GM23338 (cell line): ENCODE measurements around the gene CAPN15. TPM values are rescaled to one million over a fixed set of nuclear protein-coding genes. Genes with fewer than 3 reads are reported as not detected.

Source experiments
- ATAC-seq: fragments of 200-7000 bp; cut with Tn5 transposase; 3 replicates; pipeline ENCODE4 v1.9.1; 2020
- DNase-seq: peaks from one replicate; pipeline ENCODE4 v3.0.0-alpha.2; 2015; ENCODE audit warnings: low spot score
- H2AFZ ChIP-seq: fragments of 200-600 bp; sonication (generic); 2 replicates; pipeline ENCODE4 v1.8.0; 2016; ENCODE audit warnings: antibody characterized with exemption, mild to moderate bottlenecking, moderate library complexity
- H3F3A ChIP-seq: fragments of 200-600 bp; sonication (generic); replicated peaks from 2 replicates; pipeline ENCODE4 v1.8.0; 2017; ENCODE audit warnings: antibody characterized with exemption, mixed run types, low read depth
- H3K27ac ChIP-seq: fragments of 200-600 bp; sonication (generic); 2 replicates; pipeline ENCODE4 v1.6.1; 2016; ENCODE audit warnings: low read depth
- H3K27me3 ChIP-seq: fragments of 200-600 bp; sonication (generic); 2 replicates; pipeline ENCODE4 v1.8.0; 2016; ENCODE audit warnings: mild to moderate bottlenecking, mixed run types, moderate library complexity; ENCODE audit not compliant: insufficient read depth
- H3K36me3 ChIP-seq: fragments of 200-600 bp; sonication (generic); 2 replicates; pipeline ENCODE4 v1.8.0; 2016; ENCODE audit warnings: mild to moderate bottlenecking; ENCODE audit not compliant: insufficient read depth
- H3K4me1 ChIP-seq: fragments of 200-600 bp; sonication (generic); 2 replicates; pipeline ENCODE4 v1.8.0; 2016; ENCODE audit warnings: mild to moderate bottlenecking, moderate library complexity; ENCODE audit not compliant: insufficient read depth
- H3K4me2 ChIP-seq: fragments of 200-600 bp; sonication (generic); 2 replicates; pipeline ENCODE4 v1.7.1; 2017; ENCODE audit warnings: mixed run types
- H3K4me3 ChIP-seq: fragments of 200-600 bp; sonication (generic); 2 replicates; pipeline ENCODE4 v1.6.1; 2016; ENCODE audit warnings: mixed run types
- H3K79me2 ChIP-seq: fragments of 200-600 bp; sonication (generic); replicated peaks from 2 replicates; pipeline ENCODE4 v1.8.0; 2017; ENCODE audit warnings: mild to moderate bottlenecking; ENCODE audit not compliant: insufficient read depth
- H3K9me2 ChIP-seq: fragments of 200-600 bp; sonication (generic); 2 replicates; pipeline ENCODE4 v1.8.0; 2017; ENCODE audit not compliant: insufficient read depth
- H4K20me1 ChIP-seq: fragments of 200-600 bp; sonication (generic); replicated peaks from 2 replicates; pipeline ENCODE4 v1.8.0; 2017; ENCODE audit warnings: mild to moderate bottlenecking; ENCODE audit not compliant: insufficient read depth
- H3K27ac Mint-ChIP-seq: 2 replicates; pipeline ENCODE4 v1.8.0; 2020; ENCODE audit warnings: inconsistent platforms, mild to moderate bottlenecking, moderate library complexity, mixed read lengths
- H3K27me3 Mint-ChIP-seq: 3 replicates; pipeline ENCODE4 v1.8.0; 2022; ENCODE audit warnings: low read depth, mild to moderate bottlenecking, moderate library complexity, mixed read lengths, inconsistent platforms; ENCODE audit not compliant: insufficient read depth, poor library complexity
- H3K36me3 Mint-ChIP-seq: 3 replicates; pipeline ENCODE4 v1.8.0; 2021; ENCODE audit warnings: low read depth, mild to moderate bottlenecking, inconsistent platforms, moderate library complexity, mixed read lengths
- H3K4me1 Mint-ChIP-seq: 3 replicates; pipeline ENCODE4 v1.8.0; 2020; ENCODE audit warnings: mild to moderate bottlenecking, inconsistent platforms, mixed read lengths
- H3K4me3 Mint-ChIP-seq: 3 replicates; pipeline ENCODE4 v1.8.0; 2021; ENCODE audit warnings: moderate library complexity, mild to moderate bottlenecking, inconsistent platforms, mixed read lengths
- H3K9me3 Mint-ChIP-seq: 3 replicates; pipeline ENCODE4 v1.8.0; 2020; ENCODE audit warnings: moderate library complexity, mild to moderate bottlenecking, inconsistent platforms, mixed read lengths
- CREB1 ChIP-seq: fragments of 250-450 bp; sonication (Bioruptor Pico); IDR thresholded peaks from 2 replicates; pipeline ENCODE4 v1.5.0; 2020; ENCODE audit warnings: low read depth, mild to moderate bottlenecking, moderate library complexity
- CTCF ChIP-seq, 2 experiments: fragments of 200-600 bp in 1 of 2; sonication (generic) in 1 of 2; conservative IDR thresholded peaks; 2 replicates each; pipeline versions ENCODE4 v1.5.1 to v1.6.1; 2016 to 2017; ENCODE audit warnings: antibody characterized with exemption in 2 of 2, low read depth in 2 of 2, mild to moderate bottlenecking in 2 of 2, moderate library complexity in 1 of 2
- ETS1 ChIP-seq: IDR thresholded peaks from 2 replicates; pipeline ENCODE4 v1.6.1; 2016; ENCODE audit warnings: antibody characterized with exemption
- EZH2 ChIP-seq: fragments of 200-600 bp; sonication (generic); IDR thresholded peaks from one replicate; pipeline ENCODE4 v1.8.0; 2017; ENCODE audit warnings: antibody characterized with exemption, mild to moderate bottlenecking, low read depth; ENCODE audit not compliant: unreplicated experiment
- EZH2phosphoT487 ChIP-seq: fragments of 200-600 bp; sonication (generic); IDR thresholded peaks from one replicate; pipeline ENCODE4 v1.8.1; 2018; ENCODE audit warnings: antibody characterized with exemption; ENCODE audit not compliant: unreplicated experiment
- JUNB ChIP-seq: IDR thresholded peaks from one replicate; pipeline ENCODE4 v1.6.1; 2016; ENCODE audit warnings: antibody characterized with exemption; ENCODE audit not compliant: unreplicated experiment
- NANOG ChIP-seq: IDR thresholded peaks from 2 replicates; pipeline ENCODE4 v1.6.1; 2016; ENCODE audit warnings: antibody characterized with exemption, borderline replicate concordance
- POLR2AphosphoS5 ChIP-seq: IDR thresholded peaks from 2 replicates; pipeline ENCODE4 v1.6.1; 2016; ENCODE audit warnings: antibody characterized with exemption, low read depth
- REST ChIP-seq: IDR thresholded peaks from one replicate; pipeline ENCODE4 v1.6.1; 2018; ENCODE audit warnings: antibody characterized with exemption; ENCODE audit not compliant: unreplicated experiment
- STAT1 ChIP-seq: IDR thresholded peaks from one replicate; pipeline ENCODE4 v1.6.1; 2016; ENCODE audit warnings: antibody characterized with exemption; ENCODE audit not compliant: unreplicated experiment
- ZNF114 ChIP-seq: fragments of 250-450 bp; sonication (Bioruptor Pico); IDR thresholded peaks from 2 replicates; pipeline ENCODE4 v1.5.0; 2020; ENCODE audit warnings: mild to moderate bottlenecking, moderate library complexity
- ZNF331 ChIP-seq: fragments of 250-450 bp; sonication (Bioruptor Pico); IDR thresholded peaks from 2 replicates; pipeline ENCODE4 v1.5.0; 2020; ENCODE audit warnings: low read depth, mild to moderate bottlenecking, moderate library complexity
- polyA plus RNA-seq: library from polyadenylated mRNA; unstranded; fragments of >200 nt; fragmentation: Nextera tagmentation; extraction: Ambion mirVana; gene quantifications from 2 replicates; pipeline ENCODE4 v1.2.1, GENCODE V29; 2016
- total RNA-seq: library from RNA; depleted of rRNA; stranded (reverse); fragments of >200 nt; shearing (Covaris generic); gene quantifications from 2 replicates; pipeline ENCODE4 v1.2.3, GENCODE V29; 2014

The CAPN15 gene
- total and polyA plus RNA-seq, 2 experiments from 2014 or later = 27.3 to 164 TPM

GRCh38 chr16:558298-559020 is 30.9 kb downstream of the CAPN15 start:
- Histone ChIP-seq H3F3A (0 out of 2 replicates have a peak, but pooled peaks cover 3% of the 10 kb centered on the region), H3K4me1 (no peaks in the 10 kb centered on the region; the same call in 1 of the 2 replicates), H3K9me2 (no peaks in the 10 kb centered on the region), H3K27me3 (peaks cover 34% of the 10 kb centered on the region), H3K79me2 (no peaks in the 10 kb centered on the region), H3K36me3 (no peaks in the 10 kb centered on the region), H3K4me2 (no peak overlapping the region), H3K27ac (no peak overlapping the region), H4K20me1 (no peaks in the 10 kb centered on the region; the same call in 1 of the 2 replicates), H3K4me3 (no peak overlapping the region), H2AFZ (no peak overlapping the region)
- Mint-ChIP-seq H3K27me3 (peaks cover 16% of the 10 kb centered on the region), H3K4me3 (no peak overlapping the region), H3K27ac (no peak overlapping the region), H3K4me1 (no peaks in the 10 kb centered on the region), H3K9me3 (no peaks in the 10 kb centered on the region), H3K36me3 (peaks cover 3% of the 10 kb centered on the region; the same call in 1 of the 3 replicates)
- DNase-seq = no peak
- TF ChIP-seq ETS1 (no peak), ZNF331 (no peak), POLR2AphosphoS5 (no peak), ZNF114 (CRISPR knock-in tag) (no peak), CTCF (conservative IDR thresholded peaks at IDR 0.05; ENCODE audit: low read depth in 2 of 2) (no peak), JUNB (no peak)
- no peak for ATAC-seq

GRCh38 chr16:559021-559380 is 31.5 kb downstream of the CAPN15 start:
- peak overlapping the region; percentile 55; the same call in 1 of the 2 replicates for H3K4me3 ChIP-seq
- peaks cover 3% of the 10 kb centered on the region; the same call in 1 of the 3 replicates for H3K36me3 Mint-ChIP-seq
- ATAC-seq (no peak), DNase-seq (no peak)
- peaks cover 16% of the 10 kb centered on the region for H3K27me3 Mint-ChIP-seq
- no peak overlapping the region for H2AFZ ChIP-seq
- 0 out of 3 replicates have a peak overlapping the region, but pooled peaks have one; percentile 42 for H3K4me3 Mint-ChIP-seq
- no peaks in the 10 kb centered on the region; the same call in 1 of the 2 replicates for H4K20me1 ChIP-seq
- no peaks in the 10 kb centered on the region; the same call in 1 of the 2 replicates for H3K4me1 ChIP-seq
- no peaks in the 10 kb centered on the region for H3K9me3 Mint-ChIP-seq
- 0 out of 2 replicates have a peak, but pooled peaks cover 3% of the 10 kb centered on the region for H3F3A ChIP-seq
- no peaks in the 10 kb centered on the region for H3K79me2 ChIP-seq
- H3K36me3 ChIP-seq = no peaks in the 10 kb centered on the region
- H3K27ac Mint-ChIP-seq = no peak overlapping the region
- no peaks in the 10 kb centered on the region for H3K9me2 ChIP-seq
- peak overlapping the region; percentile 80 for H3K4me2 ChIP-seq
- peaks cover 34% of the 10 kb centered on the region for H3K27me3 ChIP-seq
- H3K4me1 Mint-ChIP-seq = no peaks in the 10 kb centered on the region
- no peak overlapping the region for H3K27ac ChIP-seq
- TF ChIP-seq POLR2AphosphoS5 = no peak
- no peak for TF ChIP-seq EZH2phosphoT487
- TF ChIP-seq EZH2 = no peak
- no peak for TF ChIP-seq JUNB
- TF ChIP-seq ZNF331 = no peak
- TF ChIP-seq ZNF114 (CRISPR knock-in tag) = no peak
- no peak for TF ChIP-seq STAT1
- TF ChIP-seq REST = no peak
- TF ChIP-seq NANOG = no peak
- TF ChIP-seq CREB1 = no peak
- TF ChIP-seq CTCF (conservative IDR thresholded peaks at IDR 0.05; ENCODE audit: low read depth in 2 of 2) = no peak
